HFF-Myc (cell line): ENCODE measurements around the gene CALB2.

ENCODE experiments used
- DNase-seq: peaks from one replicate; pipeline ENCODE4 v3.0.0-alpha.2; 2011; ENCODE audit warnings: low read depth; ENCODE audit errors: extremely low read depth
- H3K4me3 ChIP-seq: replicated peaks from 2 replicates; pipeline ENCODE4 v1.5.1; 2011; ENCODE audit warnings: low read depth, mild to moderate bottlenecking, control low read depth, low read length
- CTCF ChIP-seq: IDR thresholded peaks from 2 replicates; pipeline ENCODE4 v1.5.1; 2012; ENCODE audit warnings: mild to moderate bottlenecking, low read depth, low read length, control low read depth; ENCODE audit errors: missing control alignments

The CALB2 gene

GRCh38 chr16:71368958-71369357 lies 10.4 kb downstream of the CALB2 start:
- DNase-seq: no peak
- TF ChIP-seq CTCF: no peak

DNA sequence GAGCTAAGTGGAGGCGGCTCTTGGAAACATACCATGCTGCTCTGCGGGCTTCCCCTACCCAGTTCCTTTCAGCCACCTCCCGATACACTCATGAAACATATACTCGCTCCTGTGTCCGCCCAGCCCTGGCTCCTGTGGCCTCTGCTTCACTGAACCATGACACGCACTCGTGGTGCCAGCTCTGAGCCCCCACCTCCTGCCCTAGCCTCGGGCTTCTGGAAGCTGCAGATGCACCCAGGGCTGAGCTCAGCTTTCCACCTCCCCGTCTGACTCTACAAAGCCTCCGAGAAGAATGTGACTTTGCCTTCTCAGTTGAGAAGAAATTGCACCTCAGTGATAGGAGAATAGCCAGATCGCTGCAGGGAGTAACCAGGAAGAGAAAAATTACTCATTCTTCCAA lies 11.0 kb downstream of the CALB2 start:
- no peak for DNase-seq
- no peak for TF ChIP-seq CTCF
- no peak overlapping the region for H3K4me3 ChIP-seq

More at GRCh38 chr16:71368958-71369357, 10.4 kb downstream of the CALB2 start:
- H3K4me3 ChIP-seq: no peak overlapping the region

GRCh38 chr16:71371237-71371636 lies 12.7 kb downstream of the CALB2 start:
- no peak for DNase-seq
- no peak overlapping the region for H3K4me3 ChIP-seq
- TF ChIP-seq CTCF: no peak

DNA sequence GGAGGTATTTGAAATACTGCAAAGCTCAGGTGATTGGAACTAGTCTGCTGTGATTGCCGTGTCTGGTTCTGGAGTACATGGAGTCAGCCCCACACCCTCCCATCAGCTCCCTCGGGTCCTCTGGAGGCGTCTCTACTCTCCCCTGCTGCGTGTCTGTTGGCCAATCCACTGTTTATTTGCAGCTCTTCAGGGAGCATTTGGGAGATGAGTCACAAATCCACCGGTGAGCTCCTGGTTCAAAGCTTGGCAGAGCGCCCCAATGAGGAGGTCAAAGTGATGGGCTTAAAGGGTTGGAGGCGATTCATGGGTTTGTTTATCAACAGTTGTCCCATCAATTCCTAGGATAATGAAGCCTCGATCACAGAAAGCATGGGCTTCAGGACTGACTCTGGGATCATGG lies 14.6 kb downstream of the CALB2 start:
- no peak overlapping the region for H3K4me3 ChIP-seq
- no peak for DNase-seq
- no peak for TF ChIP-seq CTCF

DNA sequence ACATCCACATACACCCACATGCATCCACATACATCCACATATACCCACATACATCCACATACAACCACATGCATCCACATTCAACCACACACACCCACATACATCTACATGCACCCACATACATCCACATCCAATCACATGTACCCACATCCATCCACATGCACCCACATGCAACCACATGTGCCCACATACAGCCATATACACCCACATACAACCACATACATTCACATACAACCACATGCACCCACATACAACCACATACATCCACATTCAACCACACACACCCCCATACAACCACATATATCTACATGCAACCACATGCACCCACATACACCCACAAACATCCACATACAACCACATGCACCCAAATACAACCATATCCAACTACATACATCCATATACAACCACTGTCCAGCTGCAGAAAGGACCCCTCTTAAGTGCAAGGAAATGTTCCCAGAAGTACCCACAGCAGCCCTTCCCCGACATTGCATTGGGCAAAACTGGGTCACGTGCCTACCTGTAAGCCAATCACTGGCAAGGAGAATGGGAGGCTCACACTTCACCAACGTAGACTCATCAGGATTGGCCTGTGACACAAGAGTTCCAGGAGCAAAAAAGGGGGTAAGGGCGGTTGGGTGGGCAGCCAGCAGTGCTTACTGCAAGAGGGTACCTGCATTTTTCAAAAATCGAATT lies 18.1 kb downstream of the CALB2 start:
- DNase-seq: no peak
- TF ChIP-seq CTCF: no peak
- H3K4me3 ChIP-seq: no peak overlapping the region

GRCh38 chr16:71379711-71380110 lies 21.2 kb downstream of the CALB2 start:
- no peak for TF ChIP-seq CTCF
- no peak for DNase-seq
- no peak overlapping the region for H3K4me3 ChIP-seq

GRCh38 chr16:71380831-71381230 lies 22.3 kb downstream of the CALB2 start:
- no peak for TF ChIP-seq CTCF
- H3K4me3 ChIP-seq: no peak overlapping the region
- no peak for DNase-seq
